Activated CD8-positive, alpha-beta T cell treated with anti-CD3 and anti-CD28 coated beads for 36 hours (primary cell): ENCODE measurements around the gene YIPF2. TPM values are rescaled to one million over a fixed set of nuclear protein-coding genes. Genes with fewer than 3 reads are reported as not detected.
A peak's percentile ranks its signal among the peaks of the same experiment; 100 is the strongest.

Experiments used
- ATAC-seq: fragments of 200-7000 bp; cut with Tn5 transposase; one replicate; pipeline ENCODE4 v1.10.0; 2021; ENCODE audit warnings: mild to moderate bottlenecking, moderate library complexity
- CTCF ChIA-PET: fragments of 350-600 bp; sonication (Branson Sonifier 250); formaldehyde crosslinking; loops from one replicate; lab custom pipeline; 2021; ENCODE audit warnings: antibody characterized with exemption; lab: Charles Lee
- POLR2A ChIA-PET: fragments of 350-600 bp; sonication (Branson Sonifier 250); formaldehyde crosslinking; loops from one replicate; lab custom pipeline; 2021; ENCODE audit warnings: antibody characterized with exemption; lab: Charles Lee
- DNase-seq: peaks from one replicate; pipeline ENCODE4 v3.0.0-alpha.2; 2020
- H3K27ac Mint-ChIP-seq: one replicate; pipeline ENCODE4 v1.8.0; 2021; ENCODE audit warnings: mild to moderate bottlenecking, mixed read lengths
- H3K27me3 Mint-ChIP-seq: one replicate; pipeline ENCODE4 v1.8.0; 2021; ENCODE audit warnings: mixed read lengths
- H3K36me3 Mint-ChIP-seq: one replicate; pipeline ENCODE4 v1.8.0; 2021; ENCODE audit warnings: low read depth, mixed read lengths
- H3K4me1 Mint-ChIP-seq: one replicate; pipeline ENCODE4 v1.8.0; 2021; ENCODE audit warnings: low read depth, mixed read lengths
- H3K4me3 Mint-ChIP-seq: one replicate; pipeline ENCODE4 v1.8.0; 2021; ENCODE audit warnings: mild to moderate bottlenecking, moderate library complexity, mixed read lengths
- H3K9me3 Mint-ChIP-seq: one replicate; pipeline ENCODE4 v1.8.0; 2021; ENCODE audit warnings: mixed read lengths
- intact Hi-C: fragments of 100-400 bp; cut with micrococcal nuclease; formaldehyde crosslinking; loops from one replicate; pipeline ENCODE4 v1.10.0; 2022
- total RNA-seq, 2 experiments: library from RNA; stranded (reverse); gene quantifications; one replicate each; pipeline ENCODE4 v1.2.3, GENCODE V29; 2021
- TF ChIP-seq, protein P1 (sequence below): fragments of 200-600 bp; IDR thresholded peaks from one replicate; pipeline ENCODE4 v1.8.0; 2022; ENCODE audit warnings: antibody characterized with exemption, mild to moderate bottlenecking

Gene YIPF2
- total RNA-seq, 2 experiments from 2014 or later, result 21.7 to 24.4 TPM

DNA sequence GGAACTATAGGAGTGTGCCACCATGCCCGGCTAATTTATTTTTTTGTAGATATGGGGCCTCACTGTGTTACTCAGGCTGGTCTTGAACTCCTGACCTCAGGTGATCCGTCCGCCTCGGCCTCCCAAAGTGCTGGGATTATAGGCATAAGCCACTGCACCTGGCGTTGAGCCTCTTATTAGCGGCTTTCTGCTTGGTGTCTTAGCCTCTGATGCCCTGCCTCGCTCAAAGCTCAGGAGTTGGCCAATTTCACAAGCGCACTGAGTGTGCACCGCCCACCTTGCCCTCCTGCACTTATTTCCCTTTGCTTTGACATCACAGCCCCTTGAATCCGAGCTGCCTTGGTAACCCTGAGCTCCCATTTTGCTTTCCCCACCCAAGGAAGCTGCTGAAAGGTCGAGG is 10.1 kb downstream of the YIPF2 start:
- Mint-ChIP-seq H3K27me3 (no peaks in the 10 kb centered on the region), H3K4me1 (peaks cover 1% of the 10 kb centered on the region), H3K4me3 (no peak overlapping the region), H3K36me3 (peaks cover 11% of the 10 kb centered on the region), H3K9me3 (no peaks in the 10 kb centered on the region), H3K27ac (no peak overlapping the region)
- intact Hi-C loops, result no loop called here
- CTCF ChIA-PET, result interaction anchor here (0.9 to 2.1 kb wide), 5 partner anchors 18 to 54 kb away, joined by 4 to 10 read pairs (median 4); no protein-coding TSS in a partner anchor
- no peak for ATAC-seq
- POLR2A ChIA-PET, result interaction anchor here (1.0 to 1.4 kb wide), 2 partner anchors 11 to 14 kb away, joined by 3 read pairs; no protein-coding TSS in a partner anchor
- TF ChIP-seq, protein P1, sequence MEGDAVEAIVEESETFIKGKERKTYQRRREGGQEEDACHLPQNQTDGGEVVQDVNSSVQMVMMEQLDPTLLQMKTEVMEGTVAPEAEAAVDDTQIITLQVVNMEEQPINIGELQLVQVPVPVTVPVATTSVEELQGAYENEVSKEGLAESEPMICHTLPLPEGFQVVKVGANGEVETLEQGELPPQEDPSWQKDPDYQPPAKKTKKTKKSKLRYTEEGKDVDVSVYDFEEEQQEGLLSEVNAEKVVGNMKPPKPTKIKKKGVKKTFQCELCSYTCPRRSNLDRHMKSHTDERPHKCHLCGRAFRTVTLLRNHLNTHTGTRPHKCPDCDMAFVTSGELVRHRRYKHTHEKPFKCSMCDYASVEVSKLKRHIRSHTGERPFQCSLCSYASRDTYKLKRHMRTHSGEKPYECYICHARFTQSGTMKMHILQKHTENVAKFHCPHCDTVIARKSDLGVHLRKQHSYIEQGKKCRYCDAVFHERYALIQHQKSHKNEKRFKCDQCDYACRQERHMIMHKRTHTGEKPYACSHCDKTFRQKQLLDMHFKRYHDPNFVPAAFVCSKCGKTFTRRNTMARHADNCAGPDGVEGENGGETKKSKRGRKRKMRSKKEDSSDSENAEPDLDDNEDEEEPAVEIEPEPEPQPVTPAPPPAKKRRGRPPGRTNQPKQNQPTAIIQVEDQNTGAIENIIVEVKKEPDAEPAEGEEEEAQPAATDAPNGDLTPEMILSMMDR, result no peak
- DNase-seq, result no peak

DNA sequence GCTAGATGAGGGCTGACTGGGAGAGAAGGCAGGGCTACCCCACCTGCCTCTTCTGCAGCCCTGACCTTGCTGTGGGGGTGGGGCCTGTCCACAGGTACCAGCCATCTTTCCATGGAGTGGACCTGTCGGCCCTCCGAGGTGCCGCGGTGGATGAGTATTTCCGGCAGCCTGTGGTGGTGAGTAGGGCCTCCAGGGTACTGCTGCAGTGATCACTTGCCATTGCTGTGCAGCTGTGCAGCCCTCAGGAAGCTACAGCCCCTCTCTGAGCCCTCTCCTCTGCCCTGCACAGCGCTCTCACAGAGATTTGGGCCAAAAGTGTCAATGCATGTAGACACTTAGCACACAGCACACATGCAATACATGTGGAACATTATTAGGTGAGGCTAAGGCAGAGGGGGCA is 11.8 kb downstream of the YIPF2 start:
- Mint-ChIP-seq H3K36me3 (peaks cover 10% of the 10 kb centered on the region), H3K9me3 (no peaks in the 10 kb centered on the region), H3K27ac (no peak overlapping the region), H3K27me3 (no peaks in the 10 kb centered on the region), H3K4me3 (no peak overlapping the region), H3K4me1 (peaks cover 1% of the 10 kb centered on the region)
- DNase-seq, result no peak
- intact Hi-C loops, result no loop called here
- CTCF ChIA-PET, result interaction anchor here (2.1 kb wide), 1 partner anchor 20 kb away, joined by 10 read pairs; no protein-coding TSS in a partner anchor
- POLR2A ChIA-PET, result no interaction called here
- TF ChIP-seq, protein P1, result no peak
- no peak for ATAC-seq

DNA sequence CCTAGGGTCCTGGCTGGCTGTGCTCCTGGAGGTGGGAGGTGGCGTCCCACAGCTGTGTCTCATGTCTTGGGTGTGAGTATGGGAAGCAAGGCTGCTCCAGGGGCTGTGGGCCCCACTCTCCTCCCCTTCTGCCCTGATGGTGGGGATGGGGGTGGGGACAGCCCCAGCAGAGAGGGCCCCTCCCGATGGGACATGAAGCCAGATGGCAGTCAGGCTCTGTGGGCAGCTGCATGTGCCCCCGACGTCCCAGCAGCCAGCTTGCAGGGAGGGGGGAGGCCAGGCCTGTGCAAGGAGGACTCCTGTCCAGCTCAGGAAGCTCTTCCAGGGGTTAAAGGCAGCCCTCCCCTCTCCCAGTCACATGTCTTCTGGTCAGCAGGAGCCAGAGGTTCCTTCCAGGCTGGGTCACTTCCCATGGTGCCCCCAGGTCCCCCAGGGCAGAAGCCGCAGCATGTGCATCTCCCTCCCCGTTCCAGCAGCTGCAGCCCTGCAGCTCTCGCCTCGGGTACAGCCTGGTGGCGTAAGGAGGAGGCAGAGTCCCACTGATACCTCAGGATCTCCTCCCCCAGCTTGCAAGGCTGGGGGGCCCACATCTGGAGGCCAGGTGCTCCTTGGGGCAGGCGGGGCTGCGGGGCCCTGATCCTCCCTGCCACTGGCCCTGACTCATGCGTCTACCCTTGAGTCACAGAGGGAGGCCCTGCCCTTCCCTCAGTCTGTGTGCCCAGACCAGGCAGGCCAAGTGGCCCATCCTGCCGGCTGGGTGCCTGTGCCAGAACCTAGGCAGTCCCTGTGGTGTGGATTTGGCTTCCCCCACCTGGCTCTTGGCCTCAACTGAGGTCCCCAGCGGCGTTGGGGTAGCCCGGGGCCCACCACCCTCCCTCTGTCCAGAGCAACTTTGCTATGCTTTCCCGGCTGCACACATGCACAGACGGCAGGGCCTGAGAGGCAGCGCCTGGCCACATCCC is 13.0 kb downstream of the YIPF2 start:
- CTCF ChIA-PET, result no interaction called here
- POLR2A ChIA-PET, result interaction anchor here (0.6 kb wide), 1 partner anchor 41 kb away, joined by 3 read pairs; no protein-coding TSS in a partner anchor
- Mint-ChIP-seq H3K9me3 (no peaks in the 10 kb centered on the region), H3K4me3 (no peak overlapping the region), H3K27me3 (no peaks in the 10 kb centered on the region), H3K27ac (no peak overlapping the region), H3K4me1 (peaks cover 1% of the 10 kb centered on the region), H3K36me3 (peaks cover 7% of the 10 kb centered on the region)
- DNase-seq (no peak), ATAC-seq (peak; percentile 38)
- TF ChIP-seq, protein P1, result no peak
- intact Hi-C loops, result no loop called here

GRCh38 chr19:10913716-10914340 is 14.6 kb downstream of the YIPF2 start:
- H3K27ac Mint-ChIP-seq, result no peak overlapping the region
- no peaks in the 10 kb centered on the region for H3K9me3 Mint-ChIP-seq
- intact Hi-C loops, result no loop called here
- H3K4me1 Mint-ChIP-seq, result peaks cover 1% of the 10 kb centered on the region
- POLR2A ChIA-PET, result no interaction called here
- CTCF ChIA-PET, result no interaction called here
- TF ChIP-seq, protein P1, result no peak
- no peak for ATAC-seq
- H3K27me3 Mint-ChIP-seq, result no peaks in the 10 kb centered on the region
- DNase-seq, result no peak
- peaks cover 12% of the 10 kb centered on the region for H3K36me3 Mint-ChIP-seq
- no peak overlapping the region for H3K4me3 Mint-ChIP-seq
